Bronchial epithelial cell (primary cell): ENCODE measurements around the gene CYB561A3. TPM values are rescaled to one million over a fixed set of nuclear protein-coding genes. Genes with fewer than 3 reads are reported as not detected.

ENCODE experiments used
- DNase-seq: peaks from one replicate; pipeline ENCODE4 v3.0.0-alpha.2; 2010; ENCODE audit warnings: low read depth
- FAIRE-seq: peaks from 2 replicates; lab custom pipeline; 2011; peaks lifted over from hg19 to GRCh38; lab: Jason Lieb, UNC
- H3K27me3 ChIP-seq: 2 replicates; pipeline ENCODE4 v1.5.1; 2011; ENCODE audit warnings: low read length; ENCODE audit not compliant: control insufficient read depth, insufficient read depth
- H3K36me3 ChIP-seq: 2 replicates; pipeline ENCODE4 v1.5.1; 2011; ENCODE audit warnings: low read length; ENCODE audit not compliant: control insufficient read depth, insufficient read depth
- H3K4me3 ChIP-seq: 2 replicates; pipeline ENCODE4 v1.5.1; 2011; ENCODE audit warnings: mild to moderate bottlenecking, low read depth, low read length, control low read depth
- CTCF ChIP-seq: IDR thresholded peaks from 2 replicates; pipeline ENCODE4 v1.5.1; 2011; ENCODE audit warnings: mild to moderate bottlenecking, moderate library complexity, low read length, control low read depth, inconsistent platforms; ENCODE audit not compliant: insufficient read depth, severe bottlenecking
- total RNA-seq: library from RNA; depleted of rRNA; stranded (reverse); fragments of >200 nt; gene quantifications from 2 replicates; pipeline ENCODE4 v1.2.1, GENCODE V29; 2014

Gene CYB561A3
- total RNA-seq, 1 donor from 2014 or later: 30.8 TPM

- H3K4me3 ChIP-seq: no peak overlapping the region
- peaks cover 5% of the 10 kb centered on the region for H3K36me3 ChIP-seq
- no peak for TF ChIP-seq CTCF
- H3K27me3 ChIP-seq: no peaks in the 10 kb centered on the region
- no peak for FAIRE-seq
- DNase-seq: no peak
Measured at GRCh38 chr11:61335355-61335710, 26.3 kb downstream of the CYB561A3 start.

- no peak for FAIRE-seq
- no peak for TF ChIP-seq CTCF
- Histone ChIP-seq H3K27me3 (no peaks in the 10 kb centered on the region), H3K4me3 (no peak overlapping the region), H3K36me3 (peaks cover 5% of the 10 kb centered on the region)
- peak; percentile 65 for DNase-seq
Measured at GRCh38 chr11:61334434-61335354, 27.0 kb downstream of the CYB561A3 start.

GRCh38 chr11:61333550-61334433, 27.9 kb downstream of the CYB561A3 start:
- FAIRE-seq (no peak), DNase-seq (no peak)
- H3K4me3 ChIP-seq: peak overlapping the region; percentile 92
- TF ChIP-seq CTCF: no peak
- no peaks in the 10 kb centered on the region for H3K27me3 ChIP-seq
- H3K36me3 ChIP-seq: peaks cover 8% of the 10 kb centered on the region

GRCh38 chr11:61332797-61333549, 28.7 kb downstream of the CYB561A3 start, which contains the start of the genes DDB1 and TKFC:
DDB1 (minus strand) TSS chr11:61333105; CDS start chr11:61332968, 137 bp downstream.
TKFC (plus strand) TSS chr11:61333228; CDS start chr11:61334729, 1,501 bp downstream.
- DNase-seq (peak; percentile 79), FAIRE-seq (no peak)
- no peaks in the 10 kb centered on the region for H3K27me3 ChIP-seq
- no peak for TF ChIP-seq CTCF
- H3K4me3 ChIP-seq: peak within 1 kb of the TSS; percentile 92
- peaks cover 3% of the 10 kb centered on the region for H3K36me3 ChIP-seq

GRCh38 chr11:61332281-61332796, 29.3 kb downstream of the CYB561A3 start:
- peaks cover 3% of the 10 kb centered on the region for H3K36me3 ChIP-seq
- FAIRE-seq (no peak), DNase-seq (no peak)
- peak overlapping the region; percentile 92 for H3K4me3 ChIP-seq
- no peaks in the 10 kb centered on the region for H3K27me3 ChIP-seq
- TF ChIP-seq CTCF: no peak
